HepG2 (cell line): ENCODE data around the gene CBFA2T2. TPM values are rescaled to one million over a fixed set of nuclear protein-coding genes. Genes with fewer than 3 reads are reported as not detected.

Experiments
- AGO2 ChIP-seq: fragments of 200-400 bp; formaldehyde crosslinking; optimal IDR thresholded peaks from 2 replicates; pipeline ENCODE3; 2017; ENCODE audit warnings: mild to moderate bottlenecking, low read depth, low read length, moderate library complexity
- CCAR2 ChIP-seq: fragments of 200-400 bp; formaldehyde crosslinking; optimal IDR thresholded peaks from 2 replicates; pipeline ENCODE3; 2018; ENCODE audit warnings: low read depth, mild to moderate bottlenecking, low read length, moderate library complexity
- HNRNPLL ChIP-seq: fragments of 200-400 bp; formaldehyde crosslinking; IDR thresholded peaks from 2 replicates; pipeline ENCODE4 v1.6.1; 2017; ENCODE audit warnings: mild to moderate bottlenecking, low read depth, low read length; ENCODE audit not compliant: poor library complexity, severe bottlenecking
- NAIF1 ChIP-seq: sonication (generic); formaldehyde crosslinking; IDR thresholded peaks from 2 replicates; pipeline ENCODE4 v1.5.0; 2020; ENCODE audit warnings: mild to moderate bottlenecking, missing genetic modification reagents, borderline replicate concordance
- SMAD9 ChIP-seq: sonication (generic); formaldehyde crosslinking; IDR thresholded peaks from 2 replicates; pipeline ENCODE4 v1.5.1; 2020; ENCODE audit warnings: mild to moderate bottlenecking, missing genetic modification reagents
- STAT5B ChIP-seq: sonication (generic); formaldehyde crosslinking; IDR thresholded peaks from 2 replicates; pipeline ENCODE4 v1.4.0; 2020; ENCODE audit warnings: missing genetic modification reagents
- ZBTB8A ChIP-seq: sonication (generic); formaldehyde crosslinking; IDR thresholded peaks from 2 replicates; pipeline ENCODE4 v1.4.0; 2020; ENCODE audit warnings: mild to moderate bottlenecking, low read depth, missing genetic modification reagents, borderline replicate concordance
- ZNF335 ChIP-seq: sonication (generic); formaldehyde crosslinking; IDR thresholded peaks from 2 replicates; pipeline ENCODE4 v1.4.0; 2020; ENCODE audit warnings: missing genetic modification reagents
- ZNF598 ChIP-seq: sonication (generic); formaldehyde crosslinking; IDR thresholded peaks from 2 replicates; pipeline ENCODE4 v1.5.1; 2020; ENCODE audit warnings: mild to moderate bottlenecking, missing genetic modification reagents, borderline replicate concordance
- ZNF724P ChIP-seq: sonication (generic); formaldehyde crosslinking; IDR thresholded peaks from 2 replicates; pipeline ENCODE4 v1.8.0; 2022; ENCODE audit warnings: missing genetic modification reagents, borderline replicate concordance
- polyA plus RNA-seq, 8 experiments: library from polyadenylated mRNA; depleted of rRNA in 3 of 8; stranded (reverse) in 7 of 8; unstranded in 1 of 8; fragments of >200 nt; fragmentation: Illumina TruSeq in 4 of 8; extraction: Trizol in 4 of 8; gene quantifications; 2 replicates each; pipeline versions ENCODE4 v1.2.1 to v1.2.3, GENCODE V29; 2011 to 2016; ENCODE audit warnings: low read depth in 4 of 8, missing spikeins in 1 of 8, mixed read lengths in 1 of 8; ENCODE audit not compliant: insufficient read depth in 1 of 8
- total RNA-seq, 5 experiments: library from RNA; depleted of rRNA; stranded (reverse); fragments of >200 nt; fragmentation: Illumina TruSeq; extraction: Trizol; gene quantifications; 2 replicates each; pipeline ENCODE4 v1.2.3, GENCODE V29; 2016; ENCODE audit warnings: low read depth in 1 of 5
- TF ChIP-seq, protein P1 (sequence below): IDR thresholded peaks from 2 replicates; pipeline ENCODE4 v1.6.1; 2012; ENCODE audit warnings: low read length, improper control_type of control experiment
- TF ChIP-seq, protein P2 (sequence below): sonication (generic); formaldehyde crosslinking; IDR thresholded peaks from 2 replicates; pipeline ENCODE4 v1.4.0; 2020; ENCODE audit warnings: missing genetic modification reagents
- TF ChIP-seq, protein P3 (sequence below): sonication (generic); formaldehyde crosslinking; IDR thresholded peaks from 2 replicates; pipeline ENCODE4 v1.4.0; 2020; ENCODE audit warnings: missing genetic modification reagents, borderline replicate concordance
- TF ChIP-seq, protein P4 (sequence below): sonication (generic); formaldehyde crosslinking; IDR thresholded peaks from 2 replicates; pipeline ENCODE4 v1.4.0; 2020; ENCODE audit warnings: missing genetic modification reagents, borderline replicate concordance
- TF ChIP-seq, protein P5 (sequence below): sonication (generic); formaldehyde crosslinking; IDR thresholded peaks from 2 replicates; pipeline ENCODE4 v1.5.0; 2020; ENCODE audit warnings: mild to moderate bottlenecking, missing genetic modification reagents

CBFA2T2 gene
- total and polyA plus RNA-seq, 2 of the 13 experiments (the other 11 are each of a cell fraction or from before 2014, with no cell fraction given) = 6.3 to 21.2 TPM

DNA sequence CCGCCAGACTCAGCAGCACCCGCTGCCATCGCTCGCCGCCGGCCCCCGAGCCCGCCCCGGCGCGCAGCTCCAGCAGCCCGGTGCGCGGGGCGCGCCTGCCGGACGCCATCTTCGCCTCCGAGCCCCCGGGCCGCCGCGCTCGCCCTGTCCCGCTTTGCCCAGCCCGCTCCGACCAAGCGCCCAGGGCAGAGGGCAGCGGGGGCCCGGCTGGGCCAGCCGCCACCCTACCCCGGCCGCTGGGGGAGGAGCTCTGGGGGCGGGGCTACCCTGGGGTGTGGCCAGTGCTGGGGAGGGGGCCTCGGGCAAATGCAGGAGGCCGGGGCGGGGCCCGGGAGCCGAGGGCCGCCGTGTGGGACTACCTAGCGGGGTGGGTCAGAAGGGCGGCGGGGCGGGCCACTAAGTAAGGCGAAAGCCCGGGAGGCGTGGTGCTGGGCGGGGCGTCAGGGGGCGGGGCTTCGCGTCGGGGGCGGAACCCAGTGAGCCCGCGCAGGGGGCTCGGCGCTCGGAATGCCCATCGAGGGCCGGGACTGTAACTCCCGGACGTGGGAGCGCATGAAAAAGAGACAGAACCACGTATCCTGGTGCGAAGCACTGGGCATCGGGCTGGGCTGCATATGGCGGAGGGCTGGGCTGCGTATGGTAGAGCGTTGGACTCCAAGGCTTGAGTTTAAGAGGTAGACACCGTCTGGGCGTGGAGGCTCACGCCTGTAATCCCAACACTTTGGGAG, 46.2 kb upstream of the CBFA2T2 start, which contains the start of gene SNTA1 (continued):
- TF ChIP-seq, protein P1, sequence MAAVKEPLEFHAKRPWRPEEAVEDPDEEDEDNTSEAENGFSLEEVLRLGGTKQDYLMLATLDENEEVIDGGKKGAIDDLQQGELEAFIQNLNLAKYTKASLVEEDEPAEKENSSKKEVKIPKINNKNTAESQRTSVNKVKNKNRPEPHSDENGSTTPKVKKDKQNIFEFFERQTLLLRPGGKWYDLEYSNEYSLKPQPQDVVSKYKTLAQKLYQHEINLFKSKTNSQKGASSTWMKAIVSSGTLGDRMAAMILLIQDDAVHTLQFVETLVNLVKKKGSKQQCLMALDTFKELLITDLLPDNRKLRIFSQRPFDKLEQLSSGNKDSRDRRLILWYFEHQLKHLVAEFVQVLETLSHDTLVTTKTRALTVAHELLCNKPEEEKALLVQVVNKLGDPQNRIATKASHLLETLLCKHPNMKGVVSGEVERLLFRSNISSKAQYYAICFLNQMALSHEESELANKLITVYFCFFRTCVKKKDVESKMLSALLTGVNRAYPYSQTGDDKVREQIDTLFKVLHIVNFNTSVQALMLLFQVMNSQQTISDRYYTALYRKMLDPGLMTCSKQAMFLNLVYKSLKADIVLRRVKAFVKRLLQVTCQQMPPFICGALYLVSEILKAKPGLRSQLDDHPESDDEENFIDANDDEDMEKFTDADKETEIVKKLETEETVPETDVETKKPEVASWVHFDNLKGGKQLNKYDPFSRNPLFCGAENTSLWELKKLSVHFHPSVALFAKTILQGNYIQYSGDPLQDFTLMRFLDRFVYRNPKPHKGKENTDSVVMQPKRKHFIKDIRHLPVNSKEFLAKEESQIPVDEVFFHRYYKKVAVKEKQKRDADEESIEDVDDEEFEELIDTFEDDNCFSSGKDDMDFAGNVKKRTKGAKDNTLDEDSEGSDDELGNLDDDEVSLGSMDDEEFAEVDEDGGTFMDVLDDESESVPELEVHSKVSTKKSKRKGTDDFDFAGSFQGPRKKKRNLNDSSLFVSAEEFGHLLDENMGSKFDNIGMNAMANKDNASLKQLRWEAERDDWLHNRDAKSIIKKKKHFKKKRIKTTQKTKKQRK = no peak
- peak; percentile 4 for TF ChIP-seq AGO2
- TF ChIP-seq ZNF335 = 0 out of 2 replicates have a peak, but pooled peaks have one; percentile 21
- TF ChIP-seq, protein P2, sequence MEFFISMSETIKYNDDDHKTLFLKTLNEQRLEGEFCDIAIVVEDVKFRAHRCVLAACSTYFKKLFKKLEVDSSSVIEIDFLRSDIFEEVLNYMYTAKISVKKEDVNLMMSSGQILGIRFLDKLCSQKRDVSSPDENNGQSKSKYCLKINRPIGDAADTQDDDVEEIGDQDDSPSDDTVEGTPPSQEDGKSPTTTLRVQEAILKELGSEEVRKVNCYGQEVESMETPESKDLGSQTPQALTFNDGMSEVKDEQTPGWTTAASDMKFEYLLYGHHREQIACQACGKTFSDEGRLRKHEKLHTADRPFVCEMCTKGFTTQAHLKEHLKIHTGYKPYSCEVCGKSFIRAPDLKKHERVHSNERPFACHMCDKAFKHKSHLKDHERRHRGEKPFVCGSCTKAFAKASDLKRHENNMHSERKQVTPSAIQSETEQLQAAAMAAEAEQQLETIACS (CRISPR knock-in tag) = no peak
- TF ChIP-seq ZNF724P (CRISPR knock-in tag) = no peak; the same call in 1 of the 2 replicates
- TF ChIP-seq ZBTB8A (CRISPR knock-in tag) = no peak
- TF ChIP-seq SMAD9 (CRISPR knock-in tag) = peak; percentile 50; the same call in 1 of the 2 replicates
- no peak for TF ChIP-seq STAT5B
- peak; percentile 19 for TF ChIP-seq HNRNPLL
- no peak for TF ChIP-seq ZNF598 (CRISPR knock-in tag)
- no peak for TF ChIP-seq CCAR2
- no peak for TF ChIP-seq NAIF1
- TF ChIP-seq, protein P3, sequence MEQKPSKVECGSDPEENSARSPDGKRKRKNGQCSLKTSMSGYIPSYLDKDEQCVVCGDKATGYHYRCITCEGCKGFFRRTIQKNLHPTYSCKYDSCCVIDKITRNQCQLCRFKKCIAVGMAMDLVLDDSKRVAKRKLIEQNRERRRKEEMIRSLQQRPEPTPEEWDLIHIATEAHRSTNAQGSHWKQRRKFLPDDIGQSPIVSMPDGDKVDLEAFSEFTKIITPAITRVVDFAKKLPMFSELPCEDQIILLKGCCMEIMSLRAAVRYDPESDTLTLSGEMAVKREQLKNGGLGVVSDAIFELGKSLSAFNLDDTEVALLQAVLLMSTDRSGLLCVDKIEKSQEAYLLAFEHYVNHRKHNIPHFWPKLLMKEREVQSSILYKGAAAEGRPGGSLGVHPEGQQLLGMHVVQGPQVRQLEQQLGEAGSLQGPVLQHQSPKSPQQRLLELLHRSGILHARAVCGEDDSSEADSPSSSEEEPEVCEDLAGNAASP (CRISPR knock-in tag) = 0 out of 2 replicates have a peak, but pooled peaks have one; percentile 24
- TF ChIP-seq, protein P4, sequence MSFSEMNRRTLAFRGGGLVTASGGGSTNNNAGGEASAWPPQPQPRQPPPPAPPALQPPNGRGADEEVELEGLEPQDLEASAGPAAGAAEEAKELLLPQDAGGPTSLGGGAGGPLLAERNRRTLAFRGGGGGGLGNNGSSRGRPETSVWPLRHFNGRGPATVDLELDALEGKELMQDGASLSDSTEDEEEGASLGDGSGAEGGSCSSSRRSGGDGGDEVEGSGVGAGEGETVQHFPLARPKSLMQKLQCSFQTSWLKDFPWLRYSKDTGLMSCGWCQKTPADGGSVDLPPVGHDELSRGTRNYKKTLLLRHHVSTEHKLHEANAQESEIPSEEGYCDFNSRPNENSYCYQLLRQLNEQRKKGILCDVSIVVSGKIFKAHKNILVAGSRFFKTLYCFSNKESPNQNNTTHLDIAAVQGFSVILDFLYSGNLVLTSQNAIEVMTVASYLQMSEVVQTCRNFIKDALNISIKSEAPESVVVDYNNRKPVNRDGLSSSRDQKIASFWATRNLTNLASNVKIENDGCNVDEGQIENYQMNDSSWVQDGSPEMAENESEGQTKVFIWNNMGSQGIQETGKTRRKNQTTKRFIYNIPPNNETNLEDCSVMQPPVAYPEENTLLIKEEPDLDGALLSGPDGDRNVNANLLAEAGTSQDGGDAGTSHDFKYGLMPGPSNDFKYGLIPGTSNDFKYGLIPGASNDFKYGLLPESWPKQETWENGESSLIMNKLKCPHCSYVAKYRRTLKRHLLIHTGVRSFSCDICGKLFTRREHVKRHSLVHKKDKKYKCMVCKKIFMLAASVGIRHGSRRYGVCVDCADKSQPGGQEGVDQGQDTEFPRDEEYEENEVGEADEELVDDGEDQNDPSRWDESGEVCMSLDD (CRISPR knock-in tag) = no peak
- TF ChIP-seq, protein P5, sequence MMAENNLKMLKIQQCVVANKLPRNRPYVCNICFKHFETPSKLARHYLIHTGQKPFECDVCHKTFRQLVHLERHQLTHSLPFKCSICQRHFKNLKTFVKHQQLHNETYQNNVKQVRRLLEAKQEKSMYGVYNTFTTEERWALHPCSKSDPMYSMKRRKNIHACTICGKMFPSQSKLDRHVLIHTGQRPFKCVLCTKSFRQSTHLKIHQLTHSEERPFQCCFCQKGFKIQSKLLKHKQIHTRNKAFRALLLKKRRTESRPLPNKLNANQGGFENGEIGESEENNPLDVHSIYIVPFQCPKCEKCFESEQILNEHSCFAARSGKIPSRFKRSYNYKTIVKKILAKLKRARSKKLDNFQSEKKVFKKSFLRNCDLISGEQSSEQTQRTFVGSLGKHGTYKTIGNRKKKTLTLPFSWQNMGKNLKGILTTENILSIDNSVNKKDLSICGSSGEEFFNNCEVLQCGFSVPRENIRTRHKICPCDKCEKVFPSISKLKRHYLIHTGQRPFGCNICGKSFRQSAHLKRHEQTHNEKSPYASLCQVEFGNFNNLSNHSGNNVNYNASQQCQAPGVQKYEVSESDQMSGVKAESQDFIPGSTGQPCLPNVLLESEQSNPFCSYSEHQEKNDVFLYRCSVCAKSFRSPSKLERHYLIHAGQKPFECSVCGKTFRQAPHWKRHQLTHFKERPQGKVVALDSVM (CRISPR knock-in tag) = peak; percentile 22; the same call in 1 of the 2 replicates
